GM12801 (cell line): Measurements from ENCODE around the gene EEIG1.

Source experiments
- TF ChIP-seq, protein P1 (sequence below): IDR thresholded peaks from one replicate; pipeline ENCODE4 v1.5.1; 2011; ENCODE audit warnings: control low read depth; ENCODE audit not compliant: insufficient read length; ENCODE audit errors: extremely low read depth

EEIG1 gene

DNA sequence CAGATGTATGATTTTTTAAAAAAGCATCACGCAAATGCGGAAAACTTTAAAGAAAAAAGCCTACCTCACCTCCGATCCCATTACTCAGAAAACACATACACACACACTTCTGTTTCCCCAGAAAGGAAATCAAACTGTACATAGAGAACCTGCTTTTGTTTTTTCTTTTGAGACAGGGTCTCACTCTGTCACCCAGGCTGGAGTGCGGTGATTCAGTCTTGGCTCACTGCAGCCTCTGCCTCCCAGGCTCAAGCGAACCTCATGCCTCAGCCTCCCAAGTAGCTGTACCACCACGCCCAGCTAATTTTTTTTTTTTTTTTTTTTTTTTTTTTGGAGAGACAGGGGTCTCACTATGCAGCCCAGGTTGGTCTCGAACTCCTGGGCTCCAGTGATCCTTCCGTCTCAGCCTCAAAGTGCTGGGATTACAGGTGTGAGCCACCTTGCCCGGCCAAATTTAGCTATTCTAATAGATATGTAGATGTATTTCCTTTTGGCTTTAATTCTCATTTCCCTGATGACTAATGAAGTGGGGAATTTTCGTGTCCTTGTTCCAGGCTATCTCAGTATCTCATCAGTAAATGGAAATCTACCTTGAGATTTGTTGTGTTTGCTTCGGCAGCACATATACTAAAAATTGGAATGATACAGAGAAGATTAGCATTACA is 25.7 kb upstream of the EEIG1 start:
- TF ChIP-seq, protein P1, sequence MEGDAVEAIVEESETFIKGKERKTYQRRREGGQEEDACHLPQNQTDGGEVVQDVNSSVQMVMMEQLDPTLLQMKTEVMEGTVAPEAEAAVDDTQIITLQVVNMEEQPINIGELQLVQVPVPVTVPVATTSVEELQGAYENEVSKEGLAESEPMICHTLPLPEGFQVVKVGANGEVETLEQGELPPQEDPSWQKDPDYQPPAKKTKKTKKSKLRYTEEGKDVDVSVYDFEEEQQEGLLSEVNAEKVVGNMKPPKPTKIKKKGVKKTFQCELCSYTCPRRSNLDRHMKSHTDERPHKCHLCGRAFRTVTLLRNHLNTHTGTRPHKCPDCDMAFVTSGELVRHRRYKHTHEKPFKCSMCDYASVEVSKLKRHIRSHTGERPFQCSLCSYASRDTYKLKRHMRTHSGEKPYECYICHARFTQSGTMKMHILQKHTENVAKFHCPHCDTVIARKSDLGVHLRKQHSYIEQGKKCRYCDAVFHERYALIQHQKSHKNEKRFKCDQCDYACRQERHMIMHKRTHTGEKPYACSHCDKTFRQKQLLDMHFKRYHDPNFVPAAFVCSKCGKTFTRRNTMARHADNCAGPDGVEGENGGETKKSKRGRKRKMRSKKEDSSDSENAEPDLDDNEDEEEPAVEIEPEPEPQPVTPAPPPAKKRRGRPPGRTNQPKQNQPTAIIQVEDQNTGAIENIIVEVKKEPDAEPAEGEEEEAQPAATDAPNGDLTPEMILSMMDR, result no peak

DNA sequence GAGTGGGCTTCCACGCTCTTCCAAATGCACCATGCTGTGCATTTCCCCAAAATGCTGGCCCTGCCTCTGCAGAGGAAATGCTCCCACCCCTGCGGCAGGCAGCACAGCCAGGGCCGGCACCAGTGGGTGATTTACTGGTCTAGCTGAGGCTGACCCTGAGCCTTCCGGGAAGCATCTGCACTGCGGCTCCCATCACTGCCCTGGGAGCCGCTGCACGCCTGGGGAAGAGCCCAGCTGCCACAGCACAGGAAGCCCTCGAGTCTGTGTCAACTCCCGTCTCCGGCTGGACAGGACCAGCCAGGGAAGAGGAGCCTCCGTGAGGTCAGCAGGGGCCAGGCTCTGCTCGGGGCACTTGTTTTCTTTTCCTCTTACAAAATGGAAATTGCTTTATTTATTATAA is 25.1 kb upstream of the EEIG1 start:
- TF ChIP-seq, protein P1, result no peak

DNA sequence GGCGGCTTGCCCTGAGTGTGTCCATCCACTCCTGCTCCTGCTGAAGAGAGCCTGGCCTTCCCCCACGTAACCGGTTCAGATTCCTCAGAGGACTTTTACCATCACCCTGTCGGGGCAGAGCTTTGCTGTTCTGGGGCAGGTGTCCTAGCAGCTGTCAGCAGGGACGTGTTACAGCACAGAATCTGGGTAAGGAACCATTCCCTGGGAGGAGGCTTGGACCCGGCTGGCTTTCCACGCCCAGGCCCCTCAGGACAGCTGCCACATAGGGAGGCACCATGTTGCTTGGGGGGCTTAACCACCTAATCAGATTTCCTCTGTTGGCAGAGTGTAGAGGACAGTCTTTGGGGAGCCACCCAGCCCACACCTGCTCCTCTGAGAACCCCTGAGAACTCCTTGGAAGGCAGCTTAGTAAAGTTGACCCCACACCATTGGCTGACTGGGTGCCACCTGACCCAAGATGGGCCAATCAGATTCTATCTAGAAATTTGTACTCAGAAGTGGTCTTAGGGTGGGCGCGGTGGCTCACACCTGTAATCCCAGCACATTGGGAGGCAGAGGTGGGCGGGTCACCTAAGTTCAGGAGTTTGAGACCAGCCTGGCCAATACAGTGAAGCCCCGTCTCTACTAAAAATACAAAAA is 23.3 kb upstream of the EEIG1 start:
- TF ChIP-seq, protein P1, result no peak

DNA sequence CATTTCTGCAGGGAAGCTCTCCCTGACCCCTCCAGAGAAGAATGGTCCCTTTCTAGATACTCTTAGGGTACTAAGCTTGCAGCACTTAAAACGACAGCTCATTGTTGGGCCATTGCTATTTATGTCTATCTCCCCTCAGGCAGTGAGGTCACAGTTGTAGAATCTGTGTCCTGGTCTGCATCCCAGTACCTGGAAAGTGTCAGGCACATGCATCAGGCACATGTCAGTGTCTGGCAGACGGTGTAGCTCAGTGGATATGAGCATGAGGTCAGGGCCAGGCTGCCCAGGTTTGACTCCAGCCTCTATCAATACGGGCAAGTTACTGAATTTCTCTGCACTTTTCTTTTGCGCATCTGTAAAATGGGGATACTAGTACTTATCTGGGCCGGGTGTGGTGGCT is 22.2 kb upstream of the EEIG1 start:
- TF ChIP-seq, protein P1, result no peak

DNA sequence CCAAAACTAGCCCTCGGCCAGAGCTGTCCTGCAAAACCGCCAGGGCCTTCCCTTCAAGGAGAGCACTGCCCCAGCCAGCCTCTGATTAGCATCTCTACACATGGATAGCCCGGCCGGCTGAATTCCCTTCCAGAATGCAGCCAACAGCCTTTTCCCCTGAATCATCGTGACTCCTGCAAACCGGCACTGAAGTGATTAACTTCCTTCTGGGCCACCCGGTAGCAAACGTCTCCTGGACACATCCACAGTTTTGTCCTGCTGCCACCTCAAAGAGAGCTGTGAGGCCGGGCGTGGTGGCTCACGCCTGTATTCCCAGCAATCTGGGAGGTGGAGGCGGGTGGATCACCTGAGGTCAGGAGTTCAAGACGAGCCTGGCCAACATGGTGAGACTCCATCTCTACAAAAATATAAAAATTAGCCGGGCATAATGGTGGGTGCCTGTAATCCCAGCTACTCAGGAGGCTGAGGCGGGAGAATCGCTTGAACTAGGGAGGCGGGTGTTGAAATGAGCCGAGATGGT is 21.1 kb upstream of the EEIG1 start:
- TF ChIP-seq, protein P1, result no peak

DNA sequence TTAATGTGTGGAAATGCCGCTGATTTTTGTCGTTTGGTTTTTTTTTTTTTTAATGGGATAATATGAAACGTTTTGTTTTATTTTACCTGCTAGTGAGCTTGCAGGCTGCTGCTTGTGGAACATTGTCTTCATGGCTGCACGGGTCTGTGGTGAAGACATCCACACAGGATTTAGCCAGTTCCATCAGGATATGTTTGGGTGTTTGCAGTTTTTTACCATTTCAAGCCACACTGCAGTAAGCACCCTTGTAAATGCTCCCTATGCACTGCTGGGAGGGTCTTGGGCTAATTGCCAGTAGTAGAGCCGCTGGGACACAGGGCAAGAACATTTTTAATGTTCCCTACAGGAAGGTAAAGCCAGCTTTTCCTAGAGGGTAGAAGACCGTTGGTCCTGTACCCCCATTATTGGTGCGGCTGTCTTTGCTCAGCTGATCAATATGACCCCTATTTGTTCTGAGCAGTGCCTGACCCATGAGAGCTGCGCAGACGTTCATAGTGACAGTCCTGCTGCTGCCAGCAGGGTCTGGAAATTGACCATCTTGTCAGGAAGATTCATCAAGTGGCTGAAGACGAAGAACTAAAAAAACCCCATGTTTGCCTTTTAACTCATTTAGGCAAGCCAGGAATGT is 20.5 kb upstream of the EEIG1 start:
- TF ChIP-seq, protein P1, result no peak

DNA sequence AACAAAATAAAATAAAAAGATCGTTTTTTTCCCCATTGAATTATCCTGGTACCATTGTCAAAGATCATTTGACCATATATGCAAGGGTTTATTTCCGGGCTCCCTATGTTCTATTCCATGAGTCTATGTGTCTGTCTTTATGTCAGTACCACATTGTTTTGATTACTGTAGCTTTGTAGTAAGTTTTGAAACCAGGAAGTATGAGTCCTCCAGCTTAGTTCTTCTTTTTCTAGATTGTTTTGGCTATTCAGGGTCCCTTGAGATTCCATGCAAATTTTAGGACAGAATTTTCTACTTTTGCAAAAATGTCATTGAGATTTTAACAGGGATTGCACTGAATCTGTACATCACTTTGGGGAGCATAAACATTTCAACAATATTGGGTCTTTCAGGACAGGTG is 18.7 kb upstream of the EEIG1 start:
- TF ChIP-seq, protein P1, result no peak
